GM18505 (cell line): ENCODE data around the gene HACD3.

ENCODE experiments used
- ATAC-seq: cut with Tn5 transposase; IDR thresholded peaks from one replicate; pipeline ENCODE4 v1.9.1; 2021; ENCODE audit not compliant: unreplicated experiment
- POLR2A ChIP-seq: IDR thresholded peaks from 4 replicates; pipeline ENCODE4 v1.6.1; 2011; ENCODE audit warnings: borderline replicate concordance; ENCODE audit not compliant: insufficient read depth, insufficient read length; ENCODE audit errors: extremely low read depth

The HACD3 gene

DNA sequence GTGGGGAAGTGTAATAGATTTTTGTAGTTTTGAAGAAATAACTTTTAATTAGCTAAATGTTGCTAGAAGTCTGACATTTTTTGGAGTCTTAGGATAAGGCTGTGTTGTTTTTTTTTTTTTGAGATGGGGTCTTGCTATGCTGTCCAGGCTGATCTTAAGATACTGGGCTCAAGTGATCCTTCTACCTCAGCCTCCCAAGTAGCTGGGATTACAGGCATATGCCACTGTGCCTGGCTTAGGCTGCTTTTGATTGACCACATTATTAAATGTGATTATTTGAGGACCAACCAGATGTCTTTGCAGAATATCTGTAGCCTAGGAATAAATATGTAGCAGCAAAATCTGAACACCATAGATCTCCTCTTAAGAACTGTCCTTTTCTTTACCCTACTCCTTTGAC, 29.7 kb downstream of the HACD3 start:
- ATAC-seq: no peak
- no peak for TF ChIP-seq POLR2A

DNA sequence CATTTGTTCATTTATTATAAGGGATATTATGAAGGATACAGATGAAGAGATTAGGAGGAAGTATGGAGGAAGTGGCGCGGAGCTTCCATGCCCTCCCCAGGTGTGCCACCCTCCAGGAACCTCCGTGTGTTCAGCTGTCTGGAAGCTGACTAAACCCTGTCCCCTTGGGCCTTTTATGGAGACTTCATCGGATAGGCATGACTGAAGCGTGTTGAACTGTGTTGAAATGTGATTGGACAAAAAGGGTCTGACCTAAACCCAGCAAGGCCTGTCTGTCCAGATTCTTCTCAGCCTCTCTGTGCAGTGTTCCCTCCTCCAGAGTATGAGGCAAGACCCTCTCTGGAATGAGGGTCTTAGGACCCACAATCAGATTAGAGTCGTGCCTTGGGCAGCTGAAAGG, 31.7 kb downstream of the HACD3 start:
- TF ChIP-seq POLR2A: no peak
- no peak for ATAC-seq

DNA sequence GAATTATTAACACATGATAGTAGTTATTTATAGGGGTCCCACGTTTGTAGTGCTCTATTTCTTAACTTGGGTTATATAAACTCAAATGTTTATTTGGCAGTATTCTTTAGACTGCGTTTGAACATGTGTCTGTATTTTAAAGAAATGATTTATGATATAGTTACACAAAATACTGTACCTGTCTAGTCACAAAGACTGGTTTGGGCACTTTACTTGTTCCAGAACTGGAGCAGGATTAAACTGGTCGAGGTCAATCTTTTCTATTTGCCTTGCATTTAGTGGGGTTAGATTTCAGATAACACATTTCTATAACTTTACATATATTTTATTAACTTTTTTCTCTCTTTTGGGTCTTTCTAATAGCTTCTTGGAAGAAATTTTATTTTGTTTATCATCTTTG, 39.5 kb downstream of the HACD3 start:
- no peak for TF ChIP-seq POLR2A
- no peak for ATAC-seq

DNA sequence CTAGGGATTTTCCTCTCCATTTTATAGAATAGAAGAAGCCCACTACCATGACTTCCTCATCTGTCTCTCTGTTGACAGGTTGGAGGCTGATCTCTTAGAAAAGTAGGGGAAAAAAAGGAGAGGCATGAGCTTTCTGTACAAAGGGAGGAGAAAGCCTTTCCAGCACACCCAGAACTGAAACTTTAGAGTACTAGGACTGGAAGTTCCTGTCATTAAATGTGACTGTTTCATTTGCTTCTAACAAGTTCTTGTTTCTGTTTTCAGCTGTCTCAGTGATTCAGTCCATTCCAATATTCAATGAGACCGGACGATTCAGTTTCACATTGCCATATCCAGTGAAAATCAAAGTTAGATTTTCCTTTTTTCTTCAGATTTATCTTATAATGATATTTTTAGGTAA, 41.7 kb downstream of the HACD3 start:
- no peak for ATAC-seq
- no peak for TF ChIP-seq POLR2A

DNA sequence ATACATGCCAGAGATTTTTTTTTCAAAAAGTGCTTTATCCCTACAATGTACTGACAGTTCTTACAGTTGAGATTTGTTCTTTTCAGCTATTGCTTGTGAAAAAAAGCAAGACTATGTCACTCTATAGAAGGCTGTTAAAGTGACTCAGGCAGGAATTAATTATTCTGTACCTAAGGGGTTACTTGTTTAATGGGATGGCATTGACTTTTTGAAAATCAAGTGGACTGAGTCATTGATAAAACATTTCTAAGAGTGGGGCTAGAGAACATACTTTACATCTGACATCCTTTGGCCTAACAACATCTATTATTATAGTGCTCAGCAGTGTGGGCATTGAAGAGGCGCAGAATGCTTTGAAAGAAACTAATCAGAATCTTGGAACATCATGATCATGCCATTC, 46.4 kb downstream of the HACD3 start:
- no peak for TF ChIP-seq POLR2A
- no peak for ATAC-seq

DNA sequence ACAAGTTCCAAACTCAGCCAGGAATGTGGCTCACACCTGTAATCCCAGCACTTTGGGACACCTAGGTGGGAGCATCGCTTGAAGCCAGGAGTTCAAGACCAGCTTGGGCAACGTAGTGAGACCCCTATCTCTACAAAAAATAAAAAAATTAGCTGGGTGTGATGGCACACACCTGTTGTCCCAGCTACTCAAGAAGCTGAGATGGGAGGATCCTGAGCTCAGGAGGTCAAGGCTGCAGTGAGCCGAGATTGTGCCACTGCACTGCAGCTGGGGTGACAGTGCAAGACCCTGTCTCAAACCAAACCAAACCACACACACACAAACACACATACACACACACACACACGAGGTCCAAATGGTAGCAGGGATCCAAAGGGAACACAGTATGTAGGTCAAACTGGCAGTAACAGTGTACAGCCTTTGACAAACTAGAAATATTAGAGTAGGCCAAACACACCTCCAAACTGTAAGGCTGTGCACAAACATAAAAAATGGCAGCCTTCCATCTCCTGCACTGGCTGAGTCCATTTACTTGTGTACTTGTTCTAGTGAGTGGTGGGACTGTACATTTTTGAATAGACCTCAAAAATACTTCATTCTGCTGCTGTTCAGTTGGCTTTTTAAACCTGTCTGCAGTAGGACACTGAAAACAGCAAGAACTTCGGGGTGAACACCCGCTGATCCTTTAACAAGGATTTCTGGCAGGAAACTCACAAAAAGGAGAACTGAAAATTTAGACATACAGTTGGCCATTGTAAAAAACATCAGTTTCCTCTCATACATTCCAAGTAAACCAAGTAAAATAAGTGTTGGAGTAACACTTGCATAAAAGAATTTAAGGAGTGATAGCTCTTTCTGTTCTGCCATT, 47.1 kb downstream of the HACD3 start:
- no peak for TF ChIP-seq POLR2A
- no peak for ATAC-seq

DNA sequence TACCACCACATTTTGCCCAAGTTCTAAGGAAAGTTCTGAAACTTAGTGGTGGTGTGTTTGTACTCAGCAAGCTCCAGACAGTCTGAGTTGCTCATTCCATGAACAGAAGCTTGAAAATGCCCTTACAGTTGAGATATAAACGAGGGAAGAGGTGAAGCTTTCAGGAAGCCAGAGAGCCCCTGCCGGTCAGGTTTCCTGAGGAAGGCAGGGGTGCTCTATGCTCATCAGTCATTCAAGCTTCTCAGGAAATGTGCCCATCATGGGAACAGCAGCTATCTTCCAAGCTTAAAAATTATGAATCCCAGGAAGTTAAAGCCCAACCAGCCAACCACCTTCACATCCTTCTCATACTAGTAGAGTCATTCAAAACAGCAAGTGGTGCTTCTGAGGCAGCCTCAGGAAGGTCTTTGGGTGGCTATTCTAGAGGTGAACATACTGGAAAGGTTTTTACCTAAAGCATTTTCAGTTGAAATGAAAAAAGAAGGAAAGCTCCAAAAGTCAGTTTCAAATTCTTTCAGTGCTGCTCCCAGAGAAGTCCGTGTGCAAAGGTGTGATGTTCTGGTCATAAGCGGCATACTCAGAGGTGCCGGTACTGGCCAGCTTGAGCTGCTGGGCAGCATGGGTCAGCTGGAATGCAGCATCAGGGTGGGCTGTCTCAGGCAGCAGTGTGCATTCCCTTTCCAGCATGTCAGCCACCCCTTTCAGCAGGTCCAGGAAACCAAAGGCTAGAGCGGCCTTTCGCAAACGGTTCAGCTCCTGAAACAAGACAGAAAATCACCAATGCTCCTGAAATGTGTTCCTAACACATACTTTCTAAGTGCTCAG, 48.9 kb downstream of the HACD3 start:
- ATAC-seq: no peak
- TF ChIP-seq POLR2A: no peak

DNA sequence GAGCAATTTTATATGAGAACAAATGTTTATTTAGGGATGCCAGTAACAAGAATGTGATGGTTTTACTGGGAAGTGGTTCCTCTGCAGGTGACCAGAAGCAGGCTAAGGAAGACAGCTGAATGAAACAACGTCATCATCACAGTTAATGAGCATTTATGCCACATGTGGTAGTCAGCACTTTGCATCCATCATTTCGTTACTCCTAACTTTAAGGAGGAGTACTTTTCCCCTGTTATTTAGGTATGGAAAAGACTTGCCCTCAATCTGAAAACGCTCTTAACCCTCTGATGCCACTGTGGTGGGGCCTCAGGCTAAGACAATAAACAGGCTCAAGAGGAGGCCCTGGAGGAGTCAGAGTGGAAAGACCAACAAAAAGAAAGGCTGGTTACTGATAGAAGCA, 49.5 kb downstream of the HACD3 start:
- no peak for TF ChIP-seq POLR2A
- ATAC-seq: no peak

DNA sequence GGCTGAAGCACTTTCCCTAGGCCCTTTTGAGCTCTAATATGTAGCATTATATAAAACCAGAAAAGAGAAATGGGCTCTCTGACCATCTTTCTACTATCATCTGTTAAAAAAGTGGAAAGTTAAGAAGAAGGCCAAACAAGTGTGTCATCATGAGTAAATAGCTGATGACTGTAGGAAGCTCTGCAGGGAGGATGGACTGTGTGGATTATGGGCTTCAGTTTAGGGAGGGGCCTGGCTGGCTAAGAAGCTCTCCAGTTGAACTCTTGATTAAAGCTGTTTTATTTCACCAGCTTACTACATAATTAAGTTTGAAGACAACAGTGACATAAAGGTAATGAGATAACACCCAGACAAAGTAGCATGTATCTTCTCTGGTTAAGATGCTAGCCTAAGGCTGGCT, 50.0 kb downstream of the HACD3 start:
- no peak for TF ChIP-seq POLR2A
- ATAC-seq: no peak

DNA sequence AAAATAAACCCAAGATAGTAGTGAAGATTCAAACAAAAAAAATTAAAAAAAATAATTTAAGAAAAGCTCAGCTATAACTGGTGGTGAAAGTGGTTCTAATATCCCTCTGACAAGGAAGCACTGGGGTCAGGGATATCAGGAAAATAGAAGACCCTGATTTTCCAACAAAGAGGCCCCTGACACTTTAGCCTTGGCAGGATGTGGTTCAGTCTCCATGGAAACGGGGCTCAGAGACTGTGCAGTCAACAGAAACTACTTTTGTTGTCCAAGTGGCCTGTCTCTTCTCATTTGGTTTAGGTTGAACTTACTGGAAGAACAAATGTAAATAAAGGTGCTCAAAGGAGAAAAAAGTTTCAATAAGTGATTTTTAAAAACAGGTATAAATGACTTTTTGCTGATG, 53.4 kb downstream of the HACD3 start:
- ATAC-seq: no peak
- TF ChIP-seq POLR2A: no peak

DNA sequence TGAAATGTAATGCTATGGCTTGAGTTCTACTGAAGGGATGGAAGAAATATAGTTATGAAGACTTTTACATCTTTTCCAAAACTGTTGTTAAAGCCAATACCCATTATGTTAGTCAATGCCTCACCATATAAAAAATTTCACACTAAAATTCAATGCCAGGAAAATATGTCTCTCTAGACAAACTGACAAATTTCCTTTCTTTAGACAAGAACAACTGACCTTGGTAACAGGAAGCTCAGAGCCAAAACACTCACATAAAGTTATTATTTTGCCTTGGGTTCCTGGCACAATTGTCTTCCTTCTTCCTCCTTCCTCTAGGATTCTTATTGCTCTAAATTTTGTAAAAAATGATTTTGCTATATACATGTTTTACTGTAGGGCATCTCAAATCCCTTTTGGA, 54.0 kb downstream of the HACD3 start:
- TF ChIP-seq POLR2A: no peak
- no peak for ATAC-seq

DNA sequence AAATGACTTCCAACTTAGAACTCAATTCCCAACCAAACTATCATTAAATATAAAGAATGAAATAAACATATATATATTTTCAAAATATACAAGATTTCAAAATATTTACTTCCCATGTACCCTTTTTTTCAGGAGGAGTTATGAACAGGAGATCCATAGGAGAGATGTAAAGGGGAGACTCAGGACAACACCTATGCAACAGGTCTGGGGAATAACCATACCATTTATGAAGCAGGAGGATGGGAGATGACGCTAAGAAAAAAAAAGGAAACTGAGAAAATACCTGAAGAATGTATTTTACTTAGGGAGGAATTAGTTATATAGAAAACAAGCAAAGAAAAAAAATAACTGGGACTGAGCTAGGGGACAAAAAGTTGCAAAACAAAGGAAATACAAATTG, 56.8 kb downstream of the HACD3 start:
- TF ChIP-seq POLR2A: no peak
- no peak for ATAC-seq

DNA sequence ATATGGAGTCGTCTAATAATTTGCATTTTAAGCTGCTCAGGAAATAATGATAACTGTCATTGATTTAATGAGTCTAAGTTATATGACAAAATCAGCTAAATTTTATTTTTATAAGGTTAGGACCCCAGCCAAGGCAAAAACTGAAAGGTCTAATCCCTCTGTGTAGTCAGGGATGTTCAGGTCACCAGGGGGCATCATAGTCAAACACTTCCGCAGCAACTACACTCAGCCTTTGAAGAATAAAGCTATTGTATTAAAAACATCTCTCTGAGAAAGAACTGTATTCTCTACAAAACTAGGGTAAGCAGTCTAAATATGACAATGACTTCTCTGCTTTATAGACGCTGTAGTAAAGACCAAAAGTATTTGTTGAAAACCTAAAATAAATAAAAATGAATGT, 65.7 kb downstream of the HACD3 start:
- TF ChIP-seq POLR2A: no peak
- ATAC-seq: no peak

DNA sequence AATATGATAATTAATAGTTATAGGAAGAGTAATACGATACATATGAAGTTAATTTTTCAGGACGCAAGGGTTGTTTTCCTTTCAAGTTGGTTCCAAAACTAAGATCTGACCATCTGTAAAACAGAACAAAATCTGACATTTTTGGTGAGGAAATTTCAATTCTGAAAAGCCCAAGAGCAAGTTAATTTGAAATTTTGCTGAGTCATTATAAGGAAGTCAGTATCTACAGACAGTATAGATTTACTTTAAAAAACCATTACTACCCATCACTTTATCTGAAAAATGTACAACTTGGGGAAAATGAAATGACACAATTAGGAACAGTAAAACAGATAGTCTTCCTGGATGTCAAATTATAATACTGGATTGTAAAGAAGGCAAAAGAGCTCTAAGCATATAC, 68.2 kb downstream of the HACD3 start:
- no peak for TF ChIP-seq POLR2A
- ATAC-seq: no peak
